GM19467 (cell line): ENCODE results near the gene PKP2.

ENCODE experiments used
- ATAC-seq: cut with Tn5 transposase; IDR thresholded peaks from one replicate; pipeline ENCODE4 v1.9.1; 2021; ENCODE audit warnings: mild to moderate bottlenecking, moderate library complexity; ENCODE audit not compliant: unreplicated experiment

PKP2 gene

GRCh38 chr12:32896432-32897280 is at the start of gene PKP2:
PKP2 (minus strand) TSS chr12:32896777; CDS start chr12:32896731, 46 bp downstream.
- ATAC-seq = peak; percentile 48

- ATAC-seq = no peak
Observed at GRCh38 chr12:32944195-32944594, 47.6 kb upstream of the PKP2 start.

- no peak for ATAC-seq
Observed at GRCh38 chr12:32939801-32940200, 43.2 kb upstream of the PKP2 start.

- no peak for ATAC-seq
Observed at GRCh38 chr12:32926963-32927362, 30.4 kb upstream of the PKP2 start.

- no peak for ATAC-seq
Observed at GRCh38 chr12:32926356-32926755, 29.8 kb upstream of the PKP2 start.

GRCh38 chr12:32922546-32923297 is 26.1 kb upstream of the PKP2 start:
- ATAC-seq = no peak

GRCh38 chr12:32921397-32921796 is 24.8 kb upstream of the PKP2 start:
- ATAC-seq = no peak

- ATAC-seq = no peak
Observed at GRCh38 chr12:32920506-32921085, 24.0 kb upstream of the PKP2 start.

- no peak for ATAC-seq
Observed at GRCh38 chr12:32918890-32919801, 22.6 kb upstream of the PKP2 start.

- no peak for ATAC-seq
Observed at GRCh38 chr12:32917094-32917611, 20.6 kb upstream of the PKP2 start.

- ATAC-seq = no peak
Observed at GRCh38 chr12:32907898-32908476, 11.4 kb upstream of the PKP2 start.

GRCh38 chr12:32907166-32907565 is 10.6 kb upstream of the PKP2 start:
- no peak for ATAC-seq

- ATAC-seq = peak; percentile 96
Observed at GRCh38 chr12:32906399-32907165, 10.0 kb upstream of the PKP2 start.

GRCh38 chr12:32903763-32904162 is 7.2 kb upstream of the PKP2 start:
- ATAC-seq = no peak

- no peak for ATAC-seq
Observed at GRCh38 chr12:32903318-32903717, 6.7 kb upstream of the PKP2 start.

GRCh38 chr12:32902287-32902997 is 5.9 kb upstream of the PKP2 start:
- no peak for ATAC-seq

GRCh38 chr12:32901553-32901952 is 5.0 kb upstream of the PKP2 start:
- no peak for ATAC-seq

GRCh38 chr12:32897687-32898573 is 1.4 kb upstream of the PKP2 start:
- no peak for ATAC-seq
